Liver (tissue), 9 donors: ENCODE data around the gene ENTR1. TPM values are rescaled to one million over a fixed set of nuclear protein-coding genes. Genes with fewer than 3 reads are reported as not detected.

ENCODE experiments used
- DNase-seq: peaks from one replicate; pipeline ENCODE4 v3.0.0-alpha.2; 2017; ENCODE audit warnings: low spot score
- H3K27ac ChIP-seq, 2 donors: one replicate each; pipeline ENCODE4 v1.7.0; 2013; ENCODE audit warnings: inconsistent platforms in 2 of 2, low read length in 2 of 2, control low read depth in 1 of 2, low read depth in 1 of 2, mild to moderate bottlenecking in 1 of 2
- H3K27me3 ChIP-seq, 4 donors: one replicate each; pipeline versions ENCODE4 v1.6.1 to v1.7.0; 2013; ENCODE audit warnings: low read length in 3 of 4, inconsistent platforms in 1 of 4, mild to moderate bottlenecking in 1 of 4, moderate library complexity in 1 of 4; ENCODE audit not compliant: control insufficient read depth in 4 of 4, insufficient read depth in 4 of 4
- H3K36me3 ChIP-seq, 4 donors: one replicate each; pipeline versions ENCODE4 v1.6.1 to v1.7.0; 2013; ENCODE audit warnings: low read length in 3 of 4, mild to moderate bottlenecking in 3 of 4, low read depth in 1 of 4, moderate library complexity in 1 of 4; ENCODE audit not compliant: control insufficient read depth in 4 of 4, insufficient read depth in 3 of 4
- H3K4me1 ChIP-seq, 4 donors: one replicate each; pipeline versions ENCODE4 v1.6.1 to v1.7.0; 2013; ENCODE audit warnings: low read length in 3 of 4, mild to moderate bottlenecking in 3 of 4, moderate library complexity in 1 of 4; ENCODE audit not compliant: control insufficient read depth in 4 of 4, insufficient read depth in 4 of 4
- H3K4me3 ChIP-seq, 3 donors: one replicate each; pipeline versions ENCODE4 v1.6.1 to v1.7.0; 2013; ENCODE audit warnings: low read length in 3 of 3, control low read depth in 1 of 3, low read depth in 1 of 3, mild to moderate bottlenecking in 1 of 3
- H3K9ac ChIP-seq, 2 donors: one replicate each; pipeline ENCODE4 v1.7.0; 2013; ENCODE audit warnings: low read length in 2 of 2, mild to moderate bottlenecking in 2 of 2, moderate library complexity in 2 of 2, control low read depth in 1 of 2, low read depth in 1 of 2
- H3K9me3 ChIP-seq, 4 donors: one replicate each; pipeline versions ENCODE4 v1.6.1 to v1.7.0; 2013; ENCODE audit warnings: low read length in 3 of 4; ENCODE audit not compliant: control insufficient read depth in 4 of 4
- ATF3 ChIP-seq: IDR thresholded peaks from 2 replicates; pipeline ENCODE4 v1.6.1; 2016; ENCODE audit warnings: antibody characterized with exemption
- CTCF ChIP-seq: fragments of 150-350 bp; IDR thresholded peaks from 2 replicates; pipeline ENCODE4 v1.5.1; 2017; ENCODE audit warnings: improper control_type of control experiment, low read depth, low read length; ENCODE audit not compliant: missing input control
- EGR1 ChIP-seq, 2 donors: IDR thresholded peaks; 2 replicates each; pipeline ENCODE4 v1.6.1; 2016 to 2018; ENCODE audit warnings: antibody characterized with exemption in 2 of 2, low read depth in 2 of 2
- FOXA1 ChIP-seq: IDR thresholded peaks from 2 replicates; pipeline ENCODE4 v1.6.1; 2016; ENCODE audit warnings: antibody characterized with exemption
- FOXA2 ChIP-seq: IDR thresholded peaks from 2 replicates; pipeline ENCODE4 v1.6.1; 2016; ENCODE audit warnings: antibody characterized with exemption
- GABPA ChIP-seq, 2 donors: IDR thresholded peaks in 1 of 2; conservative IDR thresholded peaks in 1 of 2; 2 replicates each; pipeline ENCODE4 v1.6.1; 2016; ENCODE audit warnings: antibody characterized with exemption in 2 of 2, mild to moderate bottlenecking in 1 of 2, moderate library complexity in 1 of 2
- HNF4G ChIP-seq: IDR thresholded peaks from 2 replicates; pipeline ENCODE4 v1.6.1; 2016; ENCODE audit warnings: antibody characterized with exemption
- JUND ChIP-seq, 2 donors: IDR thresholded peaks; 2 replicates each; pipeline ENCODE4 v1.6.1; 2016; ENCODE audit warnings: antibody characterized with exemption in 2 of 2
- MAX ChIP-seq: IDR thresholded peaks from 2 replicates; pipeline ENCODE4 v1.6.1; 2016; ENCODE audit warnings: antibody characterized with exemption
- NR2F2 ChIP-seq: IDR thresholded peaks from 2 replicates; pipeline ENCODE4 v1.6.1; 2016; ENCODE audit warnings: antibody characterized with exemption
- RAD21 ChIP-seq, 2 donors: IDR thresholded peaks; 2 replicates each; pipeline ENCODE4 v1.6.1; 2016; ENCODE audit warnings: antibody characterized with exemption in 2 of 2, mild to moderate bottlenecking in 2 of 2
- RXRA ChIP-seq, 2 donors: IDR thresholded peaks; 2 replicates each; pipeline ENCODE4 v1.6.1; 2017 to 2018; ENCODE audit warnings: antibody characterized with exemption in 2 of 2, mild to moderate bottlenecking in 1 of 2
- SP1 ChIP-seq: IDR thresholded peaks from 2 replicates; pipeline ENCODE4 v1.6.1; 2018; ENCODE audit warnings: antibody characterized with exemption, mild to moderate bottlenecking
- TAF1 ChIP-seq: conservative IDR thresholded peaks from 2 replicates; pipeline ENCODE4 v1.6.1; 2016; ENCODE audit warnings: antibody characterized with exemption, mild to moderate bottlenecking
- YY1 ChIP-seq: IDR thresholded peaks from 2 replicates; pipeline ENCODE4 v1.6.1; 2016; ENCODE audit warnings: antibody characterized with exemption, mild to moderate bottlenecking
- ZBTB33 ChIP-seq: IDR thresholded peaks from 2 replicates; pipeline ENCODE4 v1.6.1; 2016; ENCODE audit warnings: antibody characterized with exemption
- WGBS: extraction: QIAGEN DNeasy Blood & Tissue Kit; methylation state at CpG from one replicate; pipeline ENCODE4 v1.1.7; 2013; 5-methylcytosine and 5-hydroxymethylcytosine counted together
- polyA plus RNA-seq, 2 donors: library from polyadenylated mRNA; stranded (reverse) in 1 of 2; unstranded in 1 of 2; fragments of 200-250 nt in 1 of 2; fragments of >200 nt in 1 of 2; fragmentation: Nextera tagmentation in 1 of 2; extraction: Ambion mirVana in 1 of 2; gene quantifications; one replicate each; pipeline versions ENCODE4 v1.2.1 to v1.2.3, GENCODE V29; 2013 to 2015
- total RNA-seq, 2 donors: library from RNA; depleted of rRNA; stranded (reverse); fragments of >200 nt; gene quantifications; one replicate each; pipeline ENCODE4 v1.2.3, GENCODE V29; 2014
- donor health status: healthy.
- donor health status: healthy.
- donor health status: healthy.
- donor health status: healthy.
- donor health status: healthy.

Gene ENTR1
- total and polyA plus RNA-seq, 4 donors = 11.0 to 28.1 (median 19.1) TPM

GRCh38 chr9:136372561-136373299 is 37.7 kb downstream of the ENTR1 start:
- peak in 1 of 2 donors; percentile 31 for TF ChIP-seq RXRA (IDR thresholded peaks at IDR 0.05)
- TF ChIP-seq EGR1 (IDR thresholded peaks at IDR 0.05; ENCODE audit: low read depth in 2 of 2) = no peak
- peaks cover 0 to 11% (median 6%) of the 10 kb centered on the region in 4 donors for H3K4me1 ChIP-seq
- peak; percentile 66 for DNase-seq
- no peak overlapping the region for H3K9ac ChIP-seq
- peaks cover 0 to 1% (median 0%) of the 10 kb centered on the region in 4 donors for H3K36me3 ChIP-seq
- no peaks in the 10 kb centered on the region for H3K27me3 ChIP-seq
- H3K4me3 ChIP-seq = peak overlapping the region in 1 of 3 donors; percentile 8
- peak overlapping the region; percentile 23 to 41 for H3K27ac ChIP-seq
- no peaks in the 10 kb centered on the region for H3K9me3 ChIP-seq
- WGBS = 26% methylated on average over 21 of the region's 21 CpGs

GRCh38 chr9:136372006-136372405 is 38.4 kb downstream of the ENTR1 start:
- H3K9ac ChIP-seq = no peak overlapping the region
- peaks cover 0 to 1% (median 0%) of the 10 kb centered on the region in 4 donors for H3K36me3 ChIP-seq
- no peak for DNase-seq
- H3K4me1 ChIP-seq = peaks cover 0 to 10% (median 5%) of the 10 kb centered on the region in 4 donors
- H3K27ac ChIP-seq = no peak overlapping the region
- no peak for TF ChIP-seq ZBTB33
- no peak for TF ChIP-seq GABPA (IDR thresholded peaks at IDR 0.05 in 1 of 2, conservative IDR thresholded peaks at IDR 0.05 in 1 of 2)
- TF ChIP-seq TAF1 = no peak
- no peak for TF ChIP-seq NR2F2
- no peaks in the 10 kb centered on the region for H3K27me3 ChIP-seq
- no peak overlapping the region for H3K4me3 ChIP-seq
- no peaks in the 10 kb centered on the region for H3K9me3 ChIP-seq
- WGBS = 93% methylated on average over 21 of the region's 21 CpGs

GRCh38 chr9:136371533-136371880 is 38.9 kb downstream of the ENTR1 start:
- H3K9ac ChIP-seq = no peak overlapping the region
- H3K4me1 ChIP-seq = peaks cover 0 to 10% (median 5%) of the 10 kb centered on the region in 4 donors
- WGBS = 94% methylated on average over 13 of the region's 13 CpGs
- H3K27ac ChIP-seq = no peak overlapping the region
- no peaks in the 10 kb centered on the region for H3K9me3 ChIP-seq
- no peaks in the 10 kb centered on the region for H3K27me3 ChIP-seq
- no peak for DNase-seq
- TF ChIP-seq ATF3 (no peak), FOXA1 (no peak), CTCF (no peak), RXRA (IDR thresholded peaks at IDR 0.05) (no peak), YY1 (no peak), ZBTB33 (no peak), RAD21 (IDR thresholded peaks at IDR 0.05) (no peak), NR2F2 (no peak), SP1 (no peak), FOXA2 (no peak), GABPA (IDR thresholded peaks at IDR 0.05 in 1 of 2, conservative IDR thresholded peaks at IDR 0.05 in 1 of 2) (no peak), TAF1 (no peak), EGR1 (IDR thresholded peaks at IDR 0.05; ENCODE audit: low read depth in 2 of 2) (no peak), HNF4G (no peak), JUND (IDR thresholded peaks at IDR 0.05) (no peak), MAX (no peak)
- H3K36me3 ChIP-seq = peaks cover 0 to 1% (median 0%) of the 10 kb centered on the region in 4 donors
- H3K4me3 ChIP-seq = no peak overlapping the region
